ENCODE results near the gene TBC1D24.

GRCh38 chr16:2436110-2436509 lies 38.8 kb upstream of the TBC1D24 start:
- TF ChIP-seq CTCF (IDR thresholded peaks at IDR 0.05) (no peak), POLR2A (IDR thresholded peaks at IDR 0.05) (no peak)
